Transverse colon (tissue), 4 donors: ENCODE data around the gene CHFR.
A peak's percentile ranks its signal among the peaks of the same experiment; 100 is the strongest.

Experiments used
- CTCF ChIP-seq, 5 experiments: fragments of 200-600 bp in 3 of 5; fragments of 450-650 bp in 2 of 5; sonication (generic) in 3 of 5; IDR thresholded peaks; 1 replicate in 2 of 5; 2 replicates in 3 of 5; pipeline ENCODE4 v1.5.1; 2016 to 2017; ENCODE audit warnings: antibody characterized with exemption in 5 of 5, inconsistent platforms in 3 of 5, mild to moderate bottlenecking in 2 of 5, moderate library complexity in 1 of 5
- EP300 ChIP-seq: sonication (generic); formaldehyde crosslinking; IDR thresholded peaks from one replicate; pipeline ENCODE4 v1.6.1; 2017; ENCODE audit warnings: antibody characterized with exemption, low read depth
- POLR2A ChIP-seq: fragments of 450-650 bp; IDR thresholded peaks from one replicate; pipeline ENCODE4 v1.6.1; 2016; ENCODE audit warnings: antibody characterized with exemption, mild to moderate bottlenecking, moderate library complexity
- POLR2AphosphoS5 ChIP-seq, 3 donors: sonication (generic); formaldehyde crosslinking; IDR thresholded peaks; one replicate each; pipeline ENCODE4 v1.6.1; 2016; ENCODE audit warnings: antibody characterized with exemption in 3 of 3

- TF ChIP-seq EP300: peak; percentile 58
- TF ChIP-seq CTCF (IDR thresholded peaks at IDR 0.05): no peak
- peak; percentile 78 for TF ChIP-seq POLR2A
- TF ChIP-seq POLR2AphosphoS5 (IDR thresholded peaks at IDR 0.05): peak; percentile 74 to 93 (median 90)
Observed at GRCh38 chr12:132828706-132829534, 58.5 kb downstream of the CHFR start, which contains the start of gene GOLGA3.
